GM19193 (cell line): Measurements from ENCODE around the gene CYP4B1.

Experiments used
- POLR2A ChIP-seq: IDR thresholded peaks from 4 replicates; pipeline ENCODE4 v1.6.1; 2011; ENCODE audit not compliant: insufficient read depth, insufficient read length; ENCODE audit errors: extremely low read depth

The CYP4B1 gene

DNA sequence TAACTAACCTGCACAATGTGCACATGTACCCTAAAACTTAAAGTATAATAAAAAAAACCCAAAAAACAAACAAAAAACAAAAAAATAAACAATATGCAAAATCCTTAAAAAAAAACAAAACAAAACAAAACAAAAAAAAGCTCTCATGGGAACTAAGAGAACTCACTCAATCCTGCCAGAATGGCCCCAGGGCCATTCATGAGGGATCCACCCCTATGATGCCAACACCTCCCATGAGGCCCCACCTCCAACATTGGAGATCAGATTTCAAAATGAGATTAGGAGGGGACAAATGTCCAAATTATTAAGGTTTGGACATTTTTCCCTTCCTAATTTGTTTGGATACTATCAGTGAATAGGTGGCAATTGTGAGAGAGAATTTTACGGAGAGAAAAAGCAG, 10.2 kb downstream of the CYP4B1 start:
- TF ChIP-seq POLR2A, result no peak

DNA sequence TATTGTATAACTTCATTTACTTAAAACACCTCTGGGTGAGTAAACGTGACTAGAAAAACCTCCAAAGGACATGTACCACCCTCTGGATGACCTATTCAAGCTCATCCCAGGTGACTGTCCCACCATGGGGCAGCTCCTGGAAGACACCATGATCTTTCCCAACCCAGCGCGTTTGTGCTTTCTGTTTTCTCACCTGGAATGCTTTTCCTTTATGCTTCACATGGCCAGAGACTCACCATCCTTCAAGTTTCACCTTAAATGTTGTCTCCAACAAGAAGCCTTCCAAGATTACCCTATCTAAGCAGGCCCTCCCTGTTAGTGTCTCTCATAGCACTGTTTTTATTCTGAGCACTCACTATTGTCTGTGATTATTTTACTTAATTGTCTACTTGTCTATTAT, 11.1 kb downstream of the CYP4B1 start:
- no peak for TF ChIP-seq POLR2A

DNA sequence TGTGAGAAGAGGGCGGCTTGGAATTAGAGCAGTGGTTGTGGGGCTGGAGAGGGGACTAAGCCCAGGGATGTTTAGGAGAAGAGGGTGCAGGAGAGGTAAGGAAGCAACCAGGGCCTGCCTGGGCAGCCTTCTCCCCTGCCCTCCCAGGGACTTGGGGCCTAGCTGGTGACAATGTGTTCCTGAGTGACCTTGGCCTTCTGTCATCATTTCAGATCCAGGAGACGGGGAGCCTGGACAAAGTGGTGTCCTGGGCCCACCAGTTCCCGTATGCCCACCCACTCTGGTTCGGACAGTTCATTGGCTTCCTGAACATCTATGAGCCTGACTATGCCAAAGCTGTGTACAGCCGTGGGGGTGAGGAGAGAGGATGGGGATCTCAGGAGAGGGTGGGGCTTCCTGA, 11.8 kb downstream of the CYP4B1 start:
- no peak for TF ChIP-seq POLR2A

DNA sequence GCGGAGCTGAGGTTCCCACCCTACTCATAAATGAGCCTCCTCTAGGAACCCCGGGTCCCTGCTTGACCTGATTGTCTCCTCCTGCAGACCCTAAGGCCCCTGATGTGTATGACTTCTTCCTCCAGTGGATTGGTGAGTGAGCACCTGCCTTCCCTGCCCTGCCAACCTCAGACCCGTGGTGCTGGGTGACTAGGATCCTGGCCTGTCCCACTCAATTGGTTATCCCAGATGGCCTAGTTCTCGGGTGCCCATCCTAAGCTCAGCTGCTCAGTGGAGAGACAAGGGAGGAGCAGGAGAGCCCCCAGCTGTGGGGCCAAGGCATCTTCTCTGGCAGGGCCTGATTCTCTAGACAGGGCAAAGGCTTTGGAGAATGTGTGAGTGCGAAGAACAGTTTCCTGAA, 12.2 kb downstream of the CYP4B1 start:
- TF ChIP-seq POLR2A, result no peak

DNA sequence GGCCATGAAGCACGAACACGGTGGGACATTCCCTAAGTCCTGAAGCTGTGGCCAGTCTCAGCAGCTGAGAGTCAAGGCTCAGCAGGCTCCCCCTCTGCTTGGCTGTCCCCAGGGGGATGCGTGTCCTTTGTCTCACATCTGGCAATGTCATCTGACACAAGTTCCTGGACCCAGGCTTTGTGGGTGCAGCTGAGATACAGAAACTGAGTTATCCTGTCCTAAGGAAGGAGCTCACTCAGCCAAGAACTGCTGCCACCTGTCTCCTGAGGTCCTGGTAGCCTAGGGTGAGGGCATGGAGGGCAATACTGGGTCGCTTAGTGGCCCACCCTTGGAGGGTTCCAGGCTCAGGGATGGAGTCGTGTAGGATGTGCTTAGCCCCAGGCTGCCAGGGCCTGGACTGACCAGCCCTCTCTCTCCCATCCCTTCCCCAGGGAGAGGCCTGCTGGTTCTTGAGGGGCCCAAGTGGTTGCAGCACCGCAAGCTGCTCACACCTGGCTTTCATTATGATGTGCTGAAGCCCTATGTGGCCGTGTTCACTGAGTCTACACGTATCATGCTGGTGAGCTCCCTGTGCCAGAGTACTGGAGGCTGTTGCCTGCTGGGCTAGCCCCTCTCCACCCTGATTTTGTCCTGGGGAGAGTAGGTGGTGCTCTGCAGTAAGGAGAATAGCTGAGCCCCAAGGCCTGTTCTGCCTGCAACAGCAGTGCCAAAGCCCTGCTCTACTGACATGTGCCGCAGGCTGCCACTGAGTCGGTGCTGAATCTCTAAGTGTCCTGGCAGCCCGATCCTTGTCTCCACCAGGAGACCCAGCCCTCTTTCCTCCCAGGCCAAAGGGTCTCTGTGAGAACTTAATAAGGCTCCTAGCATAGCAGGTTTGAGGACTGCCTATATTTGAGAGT, 13.5 kb downstream of the CYP4B1 start:
- TF ChIP-seq POLR2A, result no peak

DNA sequence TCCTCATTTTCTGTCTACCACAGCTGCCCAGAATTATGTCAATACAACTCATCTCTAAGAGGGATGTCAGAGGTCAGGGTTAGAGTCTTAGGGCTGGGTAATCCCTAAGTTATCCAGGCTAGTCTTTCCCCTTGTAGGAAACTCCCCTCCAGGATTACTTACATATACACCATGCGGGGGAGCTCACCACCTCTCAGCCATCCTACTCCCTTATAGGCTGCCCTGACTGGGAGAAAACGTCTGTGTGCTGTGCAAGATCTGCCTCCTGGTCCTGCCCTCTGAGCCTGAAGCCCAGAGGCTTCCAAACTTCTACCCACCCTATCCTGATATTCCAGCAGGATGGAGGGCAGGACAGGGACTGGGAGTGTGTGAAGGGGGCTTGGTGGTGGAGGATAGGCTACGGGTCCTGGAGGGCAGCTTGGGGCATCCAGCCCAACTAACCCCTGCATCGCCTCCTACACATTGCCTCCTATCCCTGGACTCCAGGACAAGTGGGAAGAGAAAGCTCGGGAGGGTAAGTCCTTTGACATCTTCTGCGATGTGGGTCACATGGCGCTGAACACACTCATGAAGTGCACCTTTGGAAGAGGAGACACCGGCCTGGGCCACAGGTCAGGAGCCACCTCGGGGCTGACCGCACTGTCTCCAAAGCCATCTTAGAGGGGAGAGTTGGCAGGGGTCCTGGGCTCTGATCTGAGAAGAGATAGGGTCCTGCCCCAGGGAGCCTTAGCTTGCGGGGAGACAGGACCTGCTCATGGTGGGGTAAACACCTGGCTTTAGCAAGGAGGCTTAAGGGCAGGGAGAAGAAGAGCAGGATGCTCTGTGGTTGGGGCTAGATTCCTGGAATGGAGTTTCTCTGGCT, 14.4 kb downstream of the CYP4B1 start:
- no peak for TF ChIP-seq POLR2A

DNA sequence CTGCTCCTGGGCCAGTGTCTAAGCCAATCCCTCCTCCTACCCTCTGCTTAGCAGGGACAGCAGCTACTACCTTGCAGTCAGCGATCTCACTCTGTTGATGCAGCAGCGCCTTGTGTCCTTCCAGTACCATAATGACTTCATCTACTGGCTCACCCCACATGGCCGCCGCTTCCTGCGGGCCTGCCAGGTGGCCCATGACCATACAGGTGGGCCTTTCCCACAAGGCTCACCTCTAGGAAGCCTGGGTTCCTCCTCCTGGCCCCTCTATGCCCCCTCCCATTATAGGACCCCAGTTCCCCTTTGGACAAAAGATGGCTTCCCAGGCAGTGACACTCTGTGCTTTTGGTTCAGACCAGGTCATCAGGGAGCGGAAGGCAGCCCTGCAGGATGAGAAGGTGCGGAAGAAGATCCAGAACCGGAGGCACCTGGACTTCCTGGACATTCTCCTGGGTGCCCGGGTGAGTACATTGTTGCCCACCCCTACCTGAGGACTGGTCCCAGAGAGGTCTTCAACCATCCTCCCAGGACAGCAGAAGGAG, 15.1 kb downstream of the CYP4B1 start:
- no peak for TF ChIP-seq POLR2A

DNA sequence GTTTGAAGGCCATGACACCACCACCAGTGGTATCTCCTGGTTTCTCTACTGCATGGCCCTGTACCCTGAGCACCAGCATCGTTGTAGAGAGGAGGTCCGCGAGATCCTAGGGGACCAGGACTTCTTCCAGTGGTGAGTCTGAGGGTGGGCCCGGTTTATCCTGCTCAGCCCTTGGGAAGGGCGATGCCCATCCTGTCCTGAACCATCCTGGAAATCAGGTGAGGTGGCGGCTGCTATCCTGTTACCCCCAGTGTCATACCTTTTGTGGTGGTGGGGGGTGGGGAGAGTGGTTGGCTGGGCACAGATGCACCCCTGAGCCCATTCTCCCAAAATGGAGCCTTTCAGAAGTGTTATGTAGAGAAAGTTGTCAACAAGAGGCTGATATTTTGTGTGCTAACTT, 16.3 kb downstream of the CYP4B1 start:
- no peak for TF ChIP-seq POLR2A

DNA sequence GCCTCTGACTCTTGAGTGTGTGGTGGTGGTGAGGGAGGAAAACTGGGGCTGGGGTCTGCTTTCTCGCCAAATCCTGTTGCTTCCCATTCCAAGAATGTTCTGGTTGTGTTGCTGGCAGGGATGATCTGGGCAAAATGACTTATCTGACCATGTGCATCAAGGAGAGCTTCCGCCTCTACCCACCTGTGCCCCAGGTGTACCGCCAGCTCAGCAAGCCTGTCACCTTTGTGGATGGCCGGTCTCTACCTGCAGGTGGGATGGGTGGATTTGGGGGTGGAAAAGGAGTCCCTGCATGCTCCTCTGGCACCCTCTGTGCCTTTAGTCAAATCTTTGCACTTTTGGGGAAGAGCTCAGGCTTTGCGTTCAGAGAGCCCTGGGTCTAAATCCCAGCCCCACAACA, 18.1 kb downstream of the CYP4B1 start:
- TF ChIP-seq POLR2A, result no peak

DNA sequence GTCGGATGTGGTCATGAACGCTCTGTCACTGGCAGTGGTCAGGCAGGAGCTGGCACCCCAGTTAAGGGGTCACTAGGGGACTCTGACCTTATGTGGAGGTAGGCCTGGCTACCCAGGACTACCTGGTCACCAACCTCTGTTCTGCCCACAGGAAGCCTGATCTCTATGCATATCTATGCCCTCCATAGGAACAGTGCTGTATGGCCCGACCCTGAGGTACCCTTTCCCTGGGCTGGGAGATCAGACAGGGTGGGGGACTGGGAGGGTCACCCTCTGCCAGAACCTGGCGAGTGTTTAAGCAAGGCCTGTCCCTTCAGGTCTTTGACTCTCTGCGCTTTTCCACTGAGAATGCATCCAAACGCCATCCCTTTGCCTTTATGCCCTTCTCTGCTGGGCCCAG, 19.0 kb downstream of the CYP4B1 start:
- TF ChIP-seq POLR2A, result no peak

DNA sequence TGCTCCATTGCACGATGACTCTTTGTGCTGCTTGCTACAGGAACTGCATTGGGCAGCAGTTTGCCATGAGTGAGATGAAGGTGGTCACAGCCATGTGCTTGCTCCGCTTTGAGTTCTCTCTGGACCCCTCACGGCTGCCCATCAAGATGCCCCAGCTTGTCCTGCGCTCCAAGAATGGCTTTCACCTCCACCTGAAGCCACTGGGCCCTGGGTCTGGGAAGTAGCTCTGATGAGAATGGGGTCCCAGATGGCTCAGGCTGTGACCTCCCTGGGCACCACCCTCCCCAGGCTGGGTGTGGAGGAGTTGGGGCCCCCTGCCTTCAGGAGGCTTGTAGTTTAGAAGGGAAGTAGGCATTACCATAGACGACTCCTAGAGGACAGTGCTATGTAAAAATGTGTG, 19.7 kb downstream of the CYP4B1 start:
- no peak for TF ChIP-seq POLR2A

DNA sequence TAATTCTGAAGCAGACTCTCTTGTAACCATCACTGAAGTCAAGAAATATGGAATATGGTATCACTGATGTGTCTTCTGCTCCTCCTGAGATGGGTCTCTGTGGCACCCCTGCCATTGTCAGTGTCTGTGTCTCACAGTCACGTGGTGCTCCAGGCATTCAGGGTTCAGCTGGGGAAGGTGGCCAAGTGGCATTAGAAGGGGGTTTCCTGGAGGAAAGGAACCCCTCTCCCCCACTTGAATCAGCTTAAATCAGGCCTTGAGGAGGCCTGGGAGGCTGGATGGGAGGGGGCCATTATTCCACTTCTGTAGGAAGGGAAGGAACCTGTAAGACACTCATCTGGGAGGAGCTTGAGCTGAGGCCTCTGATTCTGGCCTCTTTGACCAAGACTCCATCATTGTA, 20.5 kb downstream of the CYP4B1 start:
- no peak for TF ChIP-seq POLR2A

DNA sequence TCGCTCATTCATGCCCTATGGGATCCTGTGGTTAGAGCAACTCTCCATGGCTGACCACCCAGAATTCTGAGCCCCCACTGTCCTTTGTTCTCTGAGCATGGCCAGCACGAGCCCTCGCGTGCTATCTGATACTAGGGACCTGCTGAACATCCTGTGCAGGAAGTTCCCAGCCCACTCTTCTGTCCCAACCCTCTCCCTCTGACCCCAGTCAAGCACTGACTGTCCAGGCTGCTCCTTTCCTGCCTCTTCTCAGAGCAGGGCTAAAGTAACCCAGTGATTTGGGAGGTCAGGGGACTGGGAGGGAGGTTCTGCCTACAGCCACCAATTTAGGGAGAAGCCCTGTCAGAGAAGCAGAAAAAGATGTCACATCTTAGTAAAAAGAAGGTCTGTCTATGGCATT, 21.2 kb downstream of the CYP4B1 start:
- no peak for TF ChIP-seq POLR2A

DNA sequence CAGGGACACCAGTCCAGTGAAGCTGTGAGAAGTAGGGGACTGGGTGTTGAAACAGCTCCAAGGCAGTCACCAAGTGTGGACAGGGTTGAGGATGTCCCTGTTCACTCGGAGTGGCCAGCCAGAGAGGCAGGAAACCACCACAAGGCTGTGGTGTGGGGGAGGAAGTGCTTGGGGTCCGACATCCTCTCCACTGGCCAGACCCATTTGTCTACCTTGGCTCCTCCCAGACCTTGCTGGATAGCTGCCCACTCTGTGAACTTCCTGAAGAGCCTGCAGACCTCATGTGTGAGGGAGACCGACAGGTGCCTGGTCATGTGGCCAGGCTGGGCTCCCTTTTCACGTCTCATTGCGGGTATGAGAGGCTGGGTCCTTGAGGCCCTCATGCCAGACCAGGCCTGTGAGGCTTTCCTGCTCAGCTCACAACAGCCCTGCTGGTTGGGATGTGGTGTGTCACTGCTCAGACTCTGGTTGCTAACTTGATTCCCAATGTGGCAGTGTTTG, 21.8 kb downstream of the CYP4B1 start:
- TF ChIP-seq POLR2A, result no peak

DNA sequence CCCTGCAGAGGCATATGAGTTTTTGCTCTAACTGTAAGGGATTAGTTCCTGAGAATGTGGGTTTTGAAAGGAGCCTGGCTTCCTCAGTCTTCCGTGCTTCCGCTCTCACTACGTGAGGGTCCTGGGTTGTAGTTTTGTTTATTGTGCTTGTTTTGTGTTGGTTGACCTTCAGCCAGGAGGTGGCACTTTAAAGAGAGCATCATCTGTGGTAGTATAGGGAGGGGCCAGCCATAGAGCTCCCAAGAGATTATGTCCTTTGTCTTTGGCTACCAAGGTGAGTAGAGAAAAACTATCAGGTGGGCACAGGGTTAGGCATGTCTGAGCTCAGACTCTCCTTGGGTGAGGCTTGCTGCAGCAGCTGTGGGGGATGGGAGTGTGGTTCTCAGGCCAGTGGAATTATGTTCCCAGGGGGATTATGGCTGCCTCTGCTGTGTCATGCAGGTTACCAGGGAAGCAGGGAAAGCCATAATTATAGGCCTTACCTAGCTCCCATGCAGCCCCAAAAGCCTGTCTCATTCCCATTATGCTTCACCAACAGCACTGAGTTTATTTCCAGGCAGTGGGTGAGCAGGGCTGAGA, 23.5 kb downstream of the CYP4B1 start:
- no peak for TF ChIP-seq POLR2A
